Measurements from ENCODE around the gene TTL. TPM values are rescaled to one million over a fixed set of nuclear protein-coding genes. Genes with fewer than 3 reads are reported as not detected.
A peak's percentile ranks its signal among the peaks of the same experiment; 100 is the strongest.

Gene TTL
- polyA plus RNA-seq, 1 of the 3 experiments (the other 2 are of a cell fraction) = 15.4 TPM

- TF ChIP-seq GABPA (IDR thresholded peaks at IDR 0.05; ENCODE audit: low read depth) (peak; percentile 96), TCF12 (IDR thresholded peaks at IDR 0.05) (no peak), FOXJ3 (CRISPR knock-in tag; IDR thresholded peaks at IDR 0.05) (no peak; the same call in 1 of the 2 replicates), REST (IDR thresholded peaks at IDR 0.05; ENCODE audit: low read depth, low read length) (0 out of 2 replicates have a peak, but pooled peaks have one; percentile 28), POLR2AphosphoS5 (IDR thresholded peaks at IDR 0.05; ENCODE audit: low read depth, low read length) (peak; percentile 66), NRF1 (IDR thresholded peaks at IDR 0.05; ENCODE audit: low read depth, low read length) (no peak), FOSL2 (IDR thresholded peaks at IDR 0.05; ENCODE audit: borderline replicate concordance, low read depth) (no peak), ZBTB33 (IDR thresholded peaks at IDR 0.05; ENCODE audit: borderline replicate concordance, low read depth) (peak; percentile 86), SMC3 (IDR thresholded peaks at IDR 0.05; ENCODE audit: low read depth, low read length) (no peak), CTCF (IDR thresholded peaks at IDR 0.05) (no peak), FOXM1 (IDR thresholded peaks at IDR 0.05; ENCODE audit: low read depth) (no peak), CHD2 (IDR thresholded peaks at IDR 0.05; ENCODE audit: low read length, partially characterized antibody) (peak; percentile 82), PBX3 (IDR thresholded peaks at IDR 0.05) (no peak), JUND (IDR thresholded peaks at IDR 0.05) (no peak), RAD21 (IDR thresholded peaks at IDR 0.05; ENCODE audit: low read length) (no peak), SIN3A (IDR thresholded peaks at IDR 0.05; ENCODE audit: borderline replicate concordance, low read depth, low read length) (peak; percentile 94; the same call in 1 of the 2 replicates), TEAD4 (IDR thresholded peaks at IDR 0.05; ENCODE audit: borderline replicate concordance, insufficient read depth) (no peak), GATA2 (CRISPR knock-in tag; IDR thresholded peaks at IDR 0.05) (no peak), RXRA (IDR thresholded peaks at IDR 0.05; ENCODE audit: borderline replicate concordance, low read depth) (no peak)
Observed at GRCh38 chr2:112542123-112542983, 60.4 kb downstream of the TTL start, which contains the start of gene POLR1B (continued).

Measured in SK-N-SH (cell line).